H1 (cell line): ENCODE data around the gene ZWILCH. TPM values are rescaled to one million over a fixed set of nuclear protein-coding genes. Genes with fewer than 3 reads are reported as not detected.

ENCODE experiments used
- CTCF ChIA-PET: fragments of 300-600 bp; sonication (Branson Sonifier 250); formaldehyde crosslinking; loops from one replicate; lab custom pipeline; 2021; ENCODE audit not compliant: partially characterized antibody; lab: Charles Lee
- POLR2A ChIA-PET: fragments of 300-600 bp; sonication (Branson Sonifier 250); formaldehyde crosslinking; loops from one replicate; lab custom pipeline; 2021; ENCODE audit warnings: inconsistent platforms; ENCODE audit not compliant: partially characterized antibody; lab: Charles Lee
- DNase-seq, 2 experiments: peaks; one replicate each; pipeline versions ENCODE4 v3.0.0 to v3.0.0-alpha.2; 2010 to 2022; ENCODE audit warnings: low spot score in 2 of 2, low read depth in 1 of 2, mixed read lengths in 1 of 2
- FAIRE-seq: peaks from 2 replicates; lab custom pipeline; 2011; peaks lifted over from hg19 to GRCh38; lab: Jason Lieb, UNC
- H2AFZ ChIP-seq: 2 replicates; pipeline ENCODE4 v1.8.1; 2012; ENCODE audit warnings: low read length, inconsistent platforms
- H2AK5ac ChIP-seq: 2 replicates; pipeline ENCODE4 v1.6.1; 2013; ENCODE audit warnings: low read depth, low read length
- H2BK120ac ChIP-seq: replicated peaks from 2 replicates; pipeline ENCODE3; 2013; ENCODE audit warnings: low read depth, low read length, inconsistent platforms
- H2BK12ac ChIP-seq: 2 replicates; pipeline ENCODE4 v1.6.1; 2013; ENCODE audit warnings: low read depth, low read length
- H2BK15ac ChIP-seq: 2 replicates; pipeline ENCODE4 v1.6.1; 2013; ENCODE audit warnings: low read length
- H2BK20ac ChIP-seq: 2 replicates; pipeline ENCODE4 v1.6.1; 2013; ENCODE audit warnings: low read length
- H2BK5ac ChIP-seq: 2 replicates; pipeline ENCODE4 v1.6.1; 2013; ENCODE audit warnings: low read depth, low read length
- H3K14ac ChIP-seq: 2 replicates; pipeline ENCODE4 v1.6.1; 2013; ENCODE audit warnings: inconsistent platforms; ENCODE audit not compliant: insufficient read length
- H3K18ac ChIP-seq: 2 replicates; pipeline ENCODE4 v1.6.1; 2013; ENCODE audit warnings: low read length; ENCODE audit errors: extremely low read depth
- H3K23ac ChIP-seq: 2 replicates; pipeline ENCODE4 v1.6.1; 2013; ENCODE audit warnings: inconsistent platforms; ENCODE audit not compliant: insufficient read length
- H3K23me2 ChIP-seq: 2 replicates; pipeline ENCODE4 v1.6.1; 2013; ENCODE audit warnings: low read depth, low read length
- H3K27ac ChIP-seq: 2 replicates; pipeline ENCODE4 v1.6.1; 2011; ENCODE audit warnings: low read depth, low read length, inconsistent platforms
- H3K27me3 ChIP-seq, 4 experiments: replicated peaks in 1 of 4; 1 replicate in 1 of 4; 2 replicates in 3 of 4; pipeline versions ENCODE4 v1.6.1 to v1.8.1; 2011 to 2013; ENCODE audit warnings: low read length in 3 of 4, mild to moderate bottlenecking in 3 of 4, inconsistent platforms in 2 of 4, mixed read lengths in 2 of 4, moderate library complexity in 1 of 4; ENCODE audit not compliant: control insufficient read depth in 3 of 4, insufficient read depth in 3 of 4; ENCODE audit errors: extremely low read depth in 1 of 4
- H3K36me3 ChIP-seq, 4 experiments: 2 replicates each; pipeline versions ENCODE4 v1.6.1 to v1.8.1; 2011 to 2013; ENCODE audit warnings: mild to moderate bottlenecking in 4 of 4, low read length in 3 of 4, moderate library complexity in 2 of 4, control low read depth in 1 of 4, inconsistent platforms in 1 of 4; ENCODE audit not compliant: insufficient read depth in 4 of 4, control insufficient read depth in 2 of 4
- H3K4ac ChIP-seq: replicated peaks from 2 replicates; pipeline ENCODE3; 2013; ENCODE audit warnings: low read length, low read depth, mixed read lengths, inconsistent platforms; ENCODE audit not compliant: insufficient read length
- H3K4me1 ChIP-seq, 4 experiments: replicated peaks in 1 of 4; 1 replicate in 1 of 4; 2 replicates in 3 of 4; pipeline versions ENCODE4 v1.6.1 to v1.8.1; 2011 to 2013; ENCODE audit warnings: low read length in 3 of 4, inconsistent platforms in 2 of 4, mixed read lengths in 1 of 4; ENCODE audit not compliant: insufficient read depth in 4 of 4, control insufficient read depth in 3 of 4
- H3K4me2 ChIP-seq, 2 experiments: 2 replicates each; pipeline versions ENCODE4 v1.6.1 to v1.8.1; 2011 to 2013; ENCODE audit warnings: low read depth in 2 of 2, low read length in 2 of 2, control low read depth in 1 of 2, inconsistent platforms in 1 of 2, mild to moderate bottlenecking in 1 of 2; ENCODE audit not compliant: insufficient read depth in 1 of 2
- H3K4me3 ChIP-seq, 4 experiments: fragments of 200-600, 300-600 bp in 1 of 4; sonication (generic), shearing (Covaris generic), sonication (Bioruptor Twin) in 1 of 4; 2 replicates each; pipeline versions ENCODE4 v1.5.1 to v1.8.1; 2011 to 2016; ENCODE audit warnings: low read length in 4 of 4, low read depth in 3 of 4, control low read depth in 2 of 4, inconsistent platforms in 2 of 4, mild to moderate bottlenecking in 2 of 4, mixed read lengths in 1 of 4, moderate library complexity in 1 of 4; ENCODE audit not compliant: insufficient read depth in 2 of 4; ENCODE audit errors: extremely low read depth in 1 of 4
- H3K56ac ChIP-seq: replicated peaks from 2 replicates; pipeline ENCODE3; 2013; ENCODE audit warnings: low read depth, mild to moderate bottlenecking, mixed read lengths, low read length, inconsistent platforms; ENCODE audit not compliant: insufficient read length
- H3K79me1 ChIP-seq: 2 replicates; pipeline ENCODE4 v1.6.1; 2013; ENCODE audit warnings: low read depth, low read length, control low read depth
- H3K79me2 ChIP-seq, 2 experiments: 2 replicates each; pipeline versions ENCODE4 v1.6.1 to v1.8.1; 2012 to 2013; ENCODE audit warnings: low read length in 2 of 2, mild to moderate bottlenecking in 2 of 2, inconsistent platforms in 1 of 2; ENCODE audit not compliant: insufficient read depth in 2 of 2, control insufficient read depth in 1 of 2
- H3K9ac ChIP-seq, 4 experiments: replicated peaks in 1 of 4; 1 replicate in 1 of 4; 2 replicates in 3 of 4; pipeline versions ENCODE4 v1.6.1 to v1.8.1; 2011 to 2013; ENCODE audit warnings: low read depth in 3 of 4, low read length in 3 of 4, control low read depth in 2 of 4, mild to moderate bottlenecking in 2 of 4, moderate library complexity in 2 of 4, inconsistent platforms in 1 of 4; ENCODE audit errors: extremely low read depth in 1 of 4
- H3K9me3 ChIP-seq, 2 experiments: 2 replicates each; pipeline versions ENCODE4 v1.6.1 to v1.8.1; 2012 to 2013; ENCODE audit warnings: mild to moderate bottlenecking in 2 of 2, moderate library complexity in 2 of 2, control low read depth in 1 of 2, inconsistent platforms in 1 of 2, low read depth in 1 of 2, low read length in 1 of 2, mixed read lengths in 1 of 2; ENCODE audit not compliant: insufficient read depth in 2 of 2
- H4K20me1 ChIP-seq, 2 experiments: replicated peaks in 1 of 2; 2 replicates each; pipeline versions ENCODE3 to v1.8.1; 2011 to 2013; ENCODE audit warnings: inconsistent platforms in 2 of 2, low read length in 2 of 2, mild to moderate bottlenecking in 1 of 2; ENCODE audit not compliant: insufficient read depth in 2 of 2, control insufficient read depth in 1 of 2
- H4K5ac ChIP-seq: 2 replicates; pipeline ENCODE4 v1.6.1; 2013; ENCODE audit warnings: low read length, low read depth, mixed read lengths, inconsistent platforms; ENCODE audit not compliant: insufficient read length
- H4K8ac ChIP-seq: 2 replicates; pipeline ENCODE4 v1.8.0; 2013; ENCODE audit warnings: mild to moderate bottlenecking, moderate library complexity, low read length, inconsistent platforms; ENCODE audit not compliant: insufficient read depth; ENCODE audit errors: extremely low read depth
- H4K91ac ChIP-seq: replicated peaks from 2 replicates; pipeline ENCODE3; 2013; ENCODE audit warnings: low read length, mixed read lengths, inconsistent platforms; ENCODE audit not compliant: insufficient read length
- BCL11A ChIP-seq, 2 experiments: IDR thresholded peaks; one replicate each; pipeline ENCODE4 v1.6.1; 2011; ENCODE audit warnings: low read depth in 2 of 2, low read length in 2 of 2, mild to moderate bottlenecking in 2 of 2
- CBX5 ChIP-seq: fragments of 300-800, 300-1000 bp; sonication (generic); IDR thresholded peaks from 2 replicates; pipeline ENCODE4 v1.7.1; 2016; ENCODE audit warnings: antibody characterized with exemption, low read length, low read depth
- CTCF ChIP-seq, 3 experiments: IDR thresholded peaks; 1 replicate in 2 of 3; 2 replicates in 1 of 3; pipeline versions ENCODE4 v1.5.1 to v1.6.1; 2011; ENCODE audit warnings: low read length in 3 of 3, mild to moderate bottlenecking in 3 of 3, inconsistent platforms in 2 of 3, low read depth in 1 of 3, moderate library complexity in 1 of 3; ENCODE audit not compliant: insufficient read depth in 1 of 3; ENCODE audit errors: control extremely low read depth in 1 of 3
- GTF2F1 ChIP-seq: IDR thresholded peaks from 2 replicates; pipeline ENCODE4 v1.6.1; 2012; ENCODE audit warnings: low read depth, low read length, improper control_type of control experiment, borderline replicate concordance
- KDM4A ChIP-seq: IDR thresholded peaks from one replicate; pipeline ENCODE4 v1.7.1; 2012; ENCODE audit warnings: low read depth, mild to moderate bottlenecking, moderate library complexity, low read length, inconsistent platforms; ENCODE audit not compliant: severe bottlenecking
- PHF8 ChIP-seq: fragments of 200-600 bp; sonication (generic); conservative IDR thresholded peaks from 2 replicates; pipeline ENCODE4 v1.7.1; 2012; ENCODE audit warnings: low read depth, mild to moderate bottlenecking, inconsistent platforms, low read length, moderate library complexity
- RAD21 ChIP-seq, 2 experiments: IDR thresholded peaks in 1 of 2; conservative IDR thresholded peaks in 1 of 2; 2 replicates each; pipeline ENCODE4 v1.6.1; 2011; ENCODE audit warnings: low read depth in 2 of 2, low read length in 2 of 2, improper control_type of control experiment in 1 of 2, inconsistent platforms in 1 of 2, mild to moderate bottlenecking in 1 of 2, moderate library complexity in 1 of 2
- SIRT6 ChIP-seq: IDR thresholded peaks from one replicate; pipeline ENCODE4 v1.7.1; 2012; ENCODE audit warnings: low read length, inconsistent platforms
- SP2 ChIP-seq: IDR thresholded peaks from 2 replicates; pipeline ENCODE4 v1.6.1; 2012; ENCODE audit warnings: mild to moderate bottlenecking, low read length, inconsistent platforms
- WGBS, 2 experiments: shearing (Covaris generic) in 1 of 2; methylation state at CpG; one replicate each; pipeline versions ENCODE4 v1.1.6 to v1.1.7; 2013 to 2015; ENCODE audit warnings: low lambda C conversion rate in 2 of 2, mixed read lengths in 2 of 2, inconsistent platforms in 1 of 2, low coverage in 1 of 2, missing lambda C conversion rate in 1 of 2; ENCODE audit not compliant: insufficient replicate concordance in 2 of 2, insufficient coverage in 1 of 2, insufficient read length in 1 of 2; ENCODE audit errors: extremely low coverage in 1 of 2, missing lambda C conversion rate in 1 of 2; 5-methylcytosine and 5-hydroxymethylcytosine counted together
- polyA plus RNA-seq, 7 experiments: library from polyadenylated mRNA; depleted of rRNA in 3 of 7; stranded (reverse) in 5 of 7; unstranded in 2 of 7; fragments of >200 nt in 5 of 7; fragments of 200-250 nt in 2 of 7; gene quantifications; 1 replicate in 5 of 7; 2 replicates in 1 of 7; 4 replicates in 1 of 7; pipeline versions ENCODE4 v1.2.1 to v1.2.3, GENCODE V29; 2011 to 2013; ENCODE audit warnings: missing spikeins in 2 of 7, mixed read lengths in 2 of 7
- total RNA-seq: library from RNA; stranded (reverse); fragmentation: NEBNext Ultra II Directional; extraction: Animal tissue kit (Norgen Biotek cat#: 25700); gene quantifications from 2 replicates; pipeline ENCODE4 v1.2.1, GENCODE V29; 2021

ZWILCH gene
- total and polyA plus RNA-seq, 2 of the 8 experiments (the other 6 are each of a cell fraction or from before 2014, with no cell fraction given): 18.1 to 61.5 TPM

- Histone ChIP-seq H3K9ac (no peak overlapping the region), H4K5ac (peak overlapping the region; percentile 73), H3K79me2 (no peaks in the 10 kb centered on the region), H2AK5ac (0 out of 2 replicates have a peak overlapping the region, but pooled peaks have one; percentile 30), H2BK20ac (0 out of 2 replicates have a peak overlapping the region, but pooled peaks have one; percentile 48), H2AFZ (0 out of 2 replicates have a peak overlapping the region, but pooled peaks have one; percentile 59), H2BK12ac (0 out of 2 replicates have a peak overlapping the region, but pooled peaks have one; percentile 10), H3K23ac (no peak overlapping the region), H3K27ac (no peak overlapping the region), H2BK120ac (no peak overlapping the region), H2BK15ac (peak overlapping the region; percentile 100; the same call in 1 of the 2 replicates), H3K79me1 (no peaks in the 10 kb centered on the region), H3K36me3 (no peaks in the 10 kb centered on the region), H3K4me3 (peak overlapping the region in 3 of 4 experiments; percentile 6 to 44 (median 19); a peak in 4 of 8 replicates), H2BK5ac (peak overlapping the region; percentile 82; the same call in 1 of the 2 replicates), H3K18ac (peak overlapping the region; percentile 84), H3K23me2 (no peaks in the 10 kb centered on the region; the same call in 1 of the 2 replicates), H3K27me3 (0 out of 7 replicates have a peak, but pooled peaks cover 0 to 2% (median 0%) of the 10 kb centered on the region in 4 experiments), H3K4ac (peak overlapping the region; percentile 70), H3K9me3 (no peaks in the 10 kb centered on the region), H4K20me1 (no peaks in the 10 kb centered on the region), H3K56ac (no peak overlapping the region), H3K14ac (no peak overlapping the region), H3K4me2 (peak overlapping the region; percentile 20 to 52), H4K8ac (peak overlapping the region; percentile 62; the same call in 1 of the 2 replicates), H4K91ac (no peak overlapping the region), H3K4me1 (peaks cover 0 to 5% (median 3%) of the 10 kb centered on the region in 4 experiments; a peak in 4 of 7 replicates)
- DNase-seq (peak in 1 of 2 experiments; percentile 83), FAIRE-seq (no peak)
- POLR2A ChIA-PET: no interaction called here
- WGBS, 2 experiments: 31% methylated on average over 5 of the region's 5 CpGs; no CpG with 5 or more reads in 1 of the 2 experiments
- CTCF ChIA-PET: interaction anchor here (0.7 to 3.7 kb wide), 26 partner anchors 9 to 331 kb away, joined by 3 to 31 read pairs (median 4); partner anchors contain the start of gene LCTL
- TF ChIP-seq CTCF (IDR thresholded peaks at IDR 0.05; ENCODE audit: control extremely low read depth in 1 of 3, insufficient read depth in 1 of 3, low read depth in 1 of 3, low read length in 3 of 3) (peak; percentile 76 to 88 (median 78)), RAD21 (IDR thresholded peaks at IDR 0.05 in 1 of 2, conservative IDR thresholded peaks at IDR 0.05 in 1 of 2; ENCODE audit: low read depth in 2 of 2, low read length in 2 of 2) (peak; percentile 71 to 79), CBX5 (no peak), KDM4A (no peak), SIRT6 (no peak), BCL11A (IDR thresholded peaks at IDR 0.05; ENCODE audit: low read depth in 2 of 2, low read length in 2 of 2) (no peak), SP2 (no peak), PHF8 (no peak), GTF2F1 (no peak)
Measured at GRCh38 chr15:66588537-66588936, 83.4 kb downstream of the ZWILCH start.
